GM20000 (cell line): ENCODE measurements around the gene FASTKD2.

Experiments
- DNase-seq: peaks from one replicate; pipeline ENCODE4 v3.0.0; 2012; ENCODE audit warnings: low spot score
- CTCF ChIP-seq: IDR thresholded peaks from 2 replicates; pipeline ENCODE4 v1.5.1; 2012; ENCODE audit warnings: mild to moderate bottlenecking, control low read depth; ENCODE audit errors: extremely low read depth, missing control alignments

The FASTKD2 gene

DNA sequence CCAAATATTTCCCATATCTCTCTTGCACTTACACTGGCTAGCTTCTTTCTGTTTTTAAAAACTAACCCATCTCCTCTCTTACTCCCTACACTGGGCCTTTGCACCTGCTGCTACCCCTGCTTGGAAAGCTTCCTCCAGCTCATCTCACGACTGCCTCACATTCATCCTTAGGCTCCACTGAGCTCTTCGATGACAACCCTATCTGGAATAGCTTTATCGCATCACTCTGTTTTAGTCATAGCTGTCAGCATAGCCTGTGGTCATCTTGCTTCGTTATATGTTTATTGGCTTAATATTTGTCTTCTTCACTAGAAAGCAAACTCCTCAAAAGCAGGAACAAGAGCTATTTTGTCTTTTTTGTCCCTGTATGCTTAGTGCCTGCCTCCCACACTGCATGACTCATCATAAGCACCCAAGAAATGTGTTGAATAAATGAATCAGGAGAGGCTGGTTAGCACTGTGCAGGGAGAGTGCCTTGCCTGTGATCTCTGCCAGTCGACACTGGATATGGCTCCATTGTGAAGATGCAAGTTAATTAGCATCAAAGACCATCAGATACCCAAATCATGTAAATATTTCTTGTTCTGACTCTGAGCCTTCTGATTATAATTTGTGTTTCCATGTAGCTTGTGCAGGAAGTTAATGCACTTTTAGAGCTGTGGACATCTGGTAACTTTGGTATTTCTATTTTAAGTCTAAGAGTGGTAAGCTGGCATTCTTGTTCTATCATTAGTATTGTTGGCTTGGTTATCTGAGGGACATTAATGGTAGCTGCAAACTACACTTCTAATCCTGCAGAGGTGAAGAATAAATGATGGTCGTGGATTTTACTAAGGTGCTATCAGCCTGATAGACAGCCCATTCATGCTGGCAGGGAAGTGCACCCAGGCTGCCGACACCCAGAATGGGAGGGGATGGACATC is 36.9 kb upstream of the FASTKD2 start:
- no peak for DNase-seq
- no peak for TF ChIP-seq CTCF

GRCh38 chr2:206733341-206733740 is 32.1 kb upstream of the FASTKD2 start:
- no peak for TF ChIP-seq CTCF
- no peak for DNase-seq

GRCh38 chr2:206736935-206737334 is 28.5 kb upstream of the FASTKD2 start:
- no peak for TF ChIP-seq CTCF
- no peak for DNase-seq

DNA sequence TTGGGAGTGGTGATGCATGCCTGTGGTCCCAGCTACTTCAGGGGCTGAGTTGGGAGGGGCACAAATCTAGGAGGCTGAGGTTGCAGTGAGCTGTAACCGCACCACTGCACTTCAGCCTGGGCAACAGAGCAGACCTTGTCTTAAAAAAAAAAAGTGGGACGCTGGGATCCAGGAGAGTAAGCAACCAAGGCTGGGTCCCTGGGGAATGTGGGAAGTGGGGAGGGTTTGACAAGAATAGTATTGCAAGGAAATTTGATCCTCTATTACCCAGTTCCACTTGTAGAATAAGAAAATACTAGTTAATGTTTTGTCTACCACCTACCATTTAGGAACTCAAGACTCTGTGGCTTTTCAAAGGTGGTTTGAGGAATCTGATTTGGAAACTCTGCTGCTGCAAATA is 26.1 kb upstream of the FASTKD2 start:
- no peak for TF ChIP-seq CTCF

GRCh38 chr2:206740800-206741199 is 24.6 kb upstream of the FASTKD2 start:
- DNase-seq: no peak
- TF ChIP-seq CTCF: no peak

More for the DNA sequence above, 26.1 kb upstream of the FASTKD2 start:
- no peak for DNase-seq

GRCh38 chr2:206756816-206757215 is 8.6 kb upstream of the FASTKD2 start:
- no peak for DNase-seq
- no peak for TF ChIP-seq CTCF

GRCh38 chr2:206764673-206765241 is 649 bp upstream of the FASTKD2 start:
- no peak for DNase-seq
- no peak for TF ChIP-seq CTCF
